HG03103 (cell line): ENCODE measurements around the gene FIGNL2.
"Not testable (repeated sequence)": the region's sequence is repeated elsewhere in the genome, so short reads cannot be mapped to it uniquely, and the experiment has no call there.

Experiments used
- ATAC-seq: cut with Tn5 transposase; IDR thresholded peaks from one replicate; pipeline ENCODE4 v1.9.1; 2021; ENCODE audit warnings: low read depth; ENCODE audit not compliant: unreplicated experiment

Gene FIGNL2

DNA sequence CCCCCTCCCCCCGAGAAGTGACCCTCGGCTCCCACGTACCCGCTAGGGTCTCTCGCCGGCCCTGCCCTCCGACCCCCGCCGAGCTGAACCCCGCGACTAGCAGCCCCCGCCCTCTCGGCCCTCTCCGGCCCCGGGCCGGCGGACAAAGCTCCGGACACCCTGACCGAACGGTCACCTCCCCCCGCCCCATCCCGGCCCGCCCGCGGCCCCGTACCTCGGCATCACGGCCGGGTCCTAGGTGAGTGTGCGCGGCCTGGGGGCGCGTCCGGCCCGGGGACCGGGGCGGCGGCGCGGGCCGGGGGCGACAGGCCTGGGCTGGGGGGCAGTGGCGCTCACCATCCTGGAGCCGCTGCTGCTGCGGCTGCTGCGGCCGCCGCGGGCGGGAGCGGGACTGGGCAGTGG, at the start of gene FIGNL2:
Gene FIGNL2 (minus strand): TSS at position 393 of the 402 bp plus-strand sequence. CDS start 26,305 bp downstream, outside the sequence.
- ATAC-seq: no peak

GRCh38 chr12:51897181-51897580, 48.7 kb upstream of the FIGNL2 start:
- no peak for ATAC-seq

GRCh38 chr12:51896236-51896635, 47.7 kb upstream of the FIGNL2 start:
- ATAC-seq: no peak

DNA sequence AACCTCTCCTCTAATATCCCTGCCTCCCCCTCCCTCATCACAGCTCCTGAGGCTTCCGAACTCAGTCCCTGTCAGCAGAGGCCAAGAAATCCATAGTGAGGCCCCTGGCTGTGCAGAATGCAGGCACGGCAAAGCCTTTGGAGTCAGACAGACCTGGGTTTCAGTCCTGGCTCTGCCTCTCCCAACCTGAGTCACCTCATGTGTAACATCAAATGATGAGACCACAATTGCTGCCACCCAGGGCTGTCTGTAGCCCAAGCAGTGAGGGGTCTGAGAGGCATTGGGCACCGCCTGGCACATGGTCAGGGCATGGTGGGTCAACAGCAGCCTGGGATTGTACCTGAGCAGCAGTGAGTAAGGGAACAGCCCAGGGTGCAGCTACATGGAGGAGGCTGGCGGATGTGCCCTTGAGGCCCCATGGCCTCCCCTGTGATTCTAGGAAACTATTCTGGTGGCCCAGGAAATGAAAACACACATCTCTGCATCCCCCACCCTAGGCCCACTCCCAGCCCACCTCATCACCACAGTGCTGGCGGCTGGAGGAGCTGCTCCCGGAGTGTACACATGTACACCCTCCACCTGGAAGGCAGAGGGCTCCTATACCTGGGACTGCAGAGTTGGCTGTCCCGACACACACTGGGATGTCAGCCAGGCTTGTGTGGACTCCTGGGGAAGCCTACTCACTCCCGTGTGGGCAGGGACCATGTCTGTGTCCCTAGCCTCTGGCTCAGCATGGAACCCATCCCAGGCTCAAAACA, 47.0 kb upstream of the FIGNL2 start:
- ATAC-seq: no peak

DNA sequence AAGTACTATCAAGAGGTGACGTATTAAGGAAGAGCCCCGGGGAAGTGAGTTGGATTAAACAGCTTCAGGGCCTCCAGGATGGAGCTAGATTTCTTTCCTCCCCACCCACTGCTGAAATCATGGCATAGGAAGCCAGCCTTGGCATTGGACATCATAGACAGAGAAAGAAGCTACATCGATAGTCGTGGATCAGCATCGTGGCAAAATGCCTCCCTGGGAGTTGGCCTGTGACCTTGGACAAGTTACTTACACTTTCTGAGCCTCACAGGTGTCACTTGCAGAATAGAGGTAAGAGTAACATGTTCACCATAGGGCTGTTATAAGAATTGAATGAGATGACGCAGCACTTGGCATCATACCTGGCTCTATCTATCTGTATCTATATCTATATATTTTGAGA, 45.3 kb upstream of the FIGNL2 start:
- ATAC-seq: no peak

GRCh38 chr12:51891843-51892242, 43.3 kb upstream of the FIGNL2 start:
- no peak for ATAC-seq

DNA sequence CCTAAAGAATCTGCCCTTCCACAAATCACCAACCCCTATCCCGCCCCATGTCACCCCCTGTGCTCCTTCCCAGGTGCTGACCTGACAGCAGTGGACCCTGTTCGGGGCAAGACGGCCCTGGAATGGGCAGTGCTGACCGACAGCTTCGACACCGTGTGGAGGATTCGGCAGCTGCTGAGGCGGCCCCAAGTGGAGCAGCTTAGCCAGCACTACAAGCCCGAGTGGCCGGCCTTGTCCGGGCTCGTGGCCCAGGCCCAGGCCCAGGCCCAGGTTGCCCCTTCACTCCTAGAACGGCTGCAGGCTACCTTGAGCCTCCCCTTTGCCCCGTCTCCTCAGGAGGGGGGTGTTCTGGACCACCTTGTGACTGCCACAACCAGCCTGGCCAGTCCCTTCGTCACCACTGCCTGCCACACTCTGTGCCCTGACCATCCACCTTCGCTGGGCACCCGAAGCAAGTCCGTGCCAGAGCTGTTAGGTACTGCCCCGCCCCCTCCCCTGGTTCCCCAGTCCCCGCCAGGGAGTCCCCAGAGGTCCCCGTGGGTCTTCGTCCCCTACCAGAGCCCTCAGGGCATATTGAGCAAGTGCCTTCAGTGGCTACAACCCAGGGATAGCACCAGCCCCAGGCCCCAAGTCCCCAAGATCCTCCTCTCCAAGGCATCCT, 42.1 kb upstream of the FIGNL2 start:
- no peak for ATAC-seq

DNA sequence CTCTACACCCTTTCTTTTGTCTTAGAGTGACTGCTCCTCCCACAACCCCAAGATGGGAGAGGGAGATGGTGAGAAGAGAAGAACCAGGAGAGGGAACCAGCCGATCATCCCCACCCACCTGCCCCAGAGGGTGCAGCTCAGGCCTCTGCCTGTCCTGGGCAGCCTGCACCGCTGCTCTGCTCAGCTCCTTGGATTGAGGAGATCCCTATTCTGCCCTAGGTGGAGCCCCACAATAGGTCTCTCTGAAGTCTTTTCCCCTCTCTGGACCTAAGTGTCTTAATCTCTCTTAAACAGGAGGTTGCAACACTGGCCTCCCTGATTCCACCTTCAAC, 41.6 kb upstream of the FIGNL2 start:
- no peak for ATAC-seq

DNA sequence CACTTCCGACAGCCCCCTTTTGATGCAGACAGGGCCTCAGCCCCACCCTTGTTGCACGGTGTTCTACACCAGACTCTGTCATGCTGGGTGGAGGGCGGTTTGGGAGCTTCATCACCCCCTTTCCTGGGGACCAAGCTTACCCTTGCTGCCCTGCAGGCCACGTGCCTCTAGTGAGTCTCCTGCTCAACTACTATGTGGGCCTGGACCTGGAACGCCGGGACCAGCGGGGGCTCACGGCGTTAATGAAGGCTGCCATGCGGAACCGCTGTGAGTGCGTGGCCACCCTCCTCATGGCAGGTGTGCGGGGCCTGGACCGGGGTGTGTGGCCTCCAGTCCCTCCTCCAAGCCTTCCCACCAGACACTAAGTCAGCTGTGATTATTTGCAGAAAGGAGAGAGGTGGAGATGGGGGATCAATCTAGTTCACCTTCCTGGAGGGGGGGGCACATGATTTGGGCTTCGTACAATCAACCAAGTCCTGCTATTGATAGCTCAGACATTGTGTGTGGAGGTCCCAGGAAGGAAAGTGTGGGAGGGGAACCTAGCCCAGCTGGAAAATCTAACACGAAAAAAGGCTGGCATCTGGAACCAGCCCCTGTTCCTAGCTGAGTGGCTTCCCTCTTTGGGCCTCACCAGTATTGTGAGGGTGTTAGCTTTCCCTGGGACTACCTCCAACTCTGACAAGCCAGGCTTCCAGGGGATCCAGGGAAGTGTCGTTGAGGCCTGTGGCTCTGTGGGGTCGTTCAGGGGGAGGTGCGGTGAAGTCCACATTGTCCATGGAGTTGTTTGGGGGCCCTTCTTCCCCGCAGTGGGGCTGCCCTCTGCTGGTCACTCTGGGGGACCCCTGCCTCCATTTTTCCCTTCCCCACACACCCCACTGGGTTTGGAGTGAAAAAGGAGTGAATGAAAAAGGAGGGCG, 41.0 kb upstream of the FIGNL2 start:
- ATAC-seq: no peak

DNA sequence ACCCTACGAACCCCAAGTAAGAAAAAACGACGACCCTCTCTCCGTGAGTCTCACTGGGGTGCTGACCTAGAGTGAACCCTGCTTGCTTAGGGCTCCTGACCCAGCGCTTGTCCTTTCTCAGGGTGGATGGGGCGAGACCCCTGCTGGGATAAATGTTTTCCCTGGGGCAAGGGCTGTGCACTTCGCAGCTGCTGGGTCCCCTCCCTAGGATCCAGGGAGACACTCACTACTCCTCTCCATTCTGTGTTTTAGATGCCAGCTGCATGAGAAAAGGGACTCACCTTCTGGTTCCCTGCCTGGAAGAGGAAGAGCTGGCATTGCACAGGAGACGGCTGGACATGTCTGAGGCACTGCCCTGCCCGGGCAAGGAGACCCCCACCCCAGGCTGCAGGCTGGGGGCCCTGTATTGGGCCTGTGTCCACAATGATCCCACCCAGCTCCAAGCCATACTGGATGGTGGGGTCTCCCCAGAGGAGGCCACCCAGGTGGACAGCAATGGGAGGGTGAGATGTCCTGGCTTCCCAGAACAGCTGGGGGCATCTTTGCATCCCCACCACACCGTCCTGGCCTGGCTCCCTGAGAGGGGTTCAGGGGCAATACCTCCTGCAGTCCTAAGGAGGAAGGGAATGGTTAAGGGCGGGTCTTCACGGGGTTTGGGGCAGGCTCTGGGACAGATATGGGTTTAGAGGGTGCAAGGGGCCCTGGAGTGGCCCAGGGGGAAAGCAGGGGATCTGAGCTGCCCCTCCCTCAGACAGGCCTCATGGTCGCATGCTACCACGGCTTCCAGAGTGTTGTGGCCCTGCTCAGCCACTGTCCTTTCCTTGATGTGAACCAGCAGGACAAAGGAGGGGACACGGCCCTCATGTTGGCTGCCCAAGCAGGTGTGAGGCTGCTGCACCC, 40.0 kb upstream of the FIGNL2 start:
- no peak for ATAC-seq

GRCh38 chr12:51887476-51888315, 39.2 kb upstream of the FIGNL2 start, which contains the start of gene ANKRD33:
TSS of gene ANKRD33 (plus strand) at chr12:51888103. CDS start at chr12:51888187, 84 bp downstream.
- no peak for ATAC-seq

GRCh38 chr12:51886021-51886710, 37.6 kb upstream of the FIGNL2 start:
- no peak for ATAC-seq

DNA sequence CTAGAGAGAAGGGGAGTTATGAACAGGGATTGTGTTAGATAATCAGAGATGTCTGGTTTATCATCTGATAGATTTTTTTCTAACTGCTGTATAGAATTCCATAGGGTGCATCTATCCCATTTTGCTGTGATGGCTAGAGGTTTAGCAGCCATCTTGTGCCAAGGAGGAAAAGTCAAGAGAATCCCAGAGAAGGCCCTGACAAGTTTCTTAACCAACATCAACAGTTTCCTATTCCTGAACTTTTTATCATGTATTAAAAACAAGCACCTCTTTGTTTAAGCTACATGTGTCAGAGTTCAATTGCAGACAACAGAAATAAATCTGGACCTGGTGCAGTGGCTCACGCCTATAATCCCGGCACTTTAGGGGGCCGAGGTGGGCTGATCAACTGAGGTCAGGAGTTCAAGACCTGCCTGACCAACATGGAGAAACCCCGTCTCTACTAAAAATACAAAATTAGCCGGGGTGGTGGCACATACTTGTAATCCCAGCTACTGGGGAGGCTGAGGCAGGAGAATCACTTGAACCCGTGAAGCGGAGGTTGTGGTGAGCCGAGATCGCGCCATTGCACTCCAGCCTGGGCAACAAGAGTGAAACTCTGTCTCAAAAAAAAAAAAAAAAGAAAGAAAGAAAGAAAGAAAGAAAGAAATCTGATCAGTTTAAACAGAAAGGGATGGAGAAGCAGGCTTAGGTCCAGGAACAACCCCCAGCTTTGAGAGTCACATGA, 36.9 kb upstream of the FIGNL2 start:
- ATAC-seq: not testable (repeated sequence)

DNA sequence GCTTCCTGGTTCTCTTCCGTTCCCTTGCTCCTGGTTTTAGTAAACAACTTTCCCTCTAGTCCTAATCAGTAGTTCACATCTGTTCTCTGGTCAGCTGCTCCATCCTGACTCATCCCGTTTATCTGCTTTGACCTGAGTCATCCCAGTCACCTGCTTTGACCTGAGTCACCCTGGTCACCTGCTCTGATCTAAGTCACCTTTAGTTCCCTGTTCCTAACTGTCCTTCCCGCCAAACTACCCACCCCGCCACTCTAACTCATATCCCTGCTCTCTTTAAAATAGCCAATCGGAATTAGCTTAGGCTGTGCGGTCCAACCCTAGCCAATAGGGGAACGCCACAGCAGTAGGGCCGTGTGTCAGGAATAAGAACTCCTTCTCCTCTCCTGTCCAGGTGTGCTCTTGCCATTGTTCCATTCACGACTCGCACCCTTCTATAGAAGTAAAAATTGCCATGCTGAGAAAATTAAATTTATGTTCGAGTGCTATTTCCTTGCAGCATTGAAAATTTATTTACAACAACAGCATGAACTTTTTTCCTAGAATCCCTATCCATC, 36.2 kb upstream of the FIGNL2 start:
- no peak for ATAC-seq

- ATAC-seq: no peak
These were observed 35.6 kb upstream of the FIGNL2 start for GRCh38 chr12:51883998-51884675.

GRCh38 chr12:51883295-51883694, 34.8 kb upstream of the FIGNL2 start:
- ATAC-seq: no peak

- no peak for ATAC-seq
These were observed 30.6 kb upstream of the FIGNL2 start for GRCh38 chr12:51879102-51879501.
